ENCODE data around the gene FYN. TPM values are rescaled to one million over a fixed set of nuclear protein-coding genes. Genes with fewer than 3 reads are reported as not detected.

The FYN gene
- total RNA-seq, 1 donor from 2014 or later, result 130 TPM

DNA sequence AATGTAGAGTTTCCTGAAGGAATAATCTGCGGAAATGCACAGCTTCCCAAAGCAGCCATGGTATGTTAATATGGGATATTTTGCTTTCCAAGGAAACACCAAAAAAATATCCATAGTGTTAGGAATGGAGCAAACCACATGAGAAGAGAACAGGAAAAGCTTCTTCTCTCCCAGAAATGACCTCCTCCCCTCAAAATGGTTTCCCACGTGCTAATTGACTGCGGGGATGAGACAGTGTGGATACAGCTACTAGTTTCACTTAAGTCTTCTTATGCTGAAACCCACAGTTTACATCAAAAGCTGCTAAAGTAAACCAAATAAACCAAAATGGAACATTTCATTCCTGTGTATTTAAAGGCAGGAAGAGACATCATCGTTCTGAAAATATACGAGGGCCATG is 69.4 kb downstream of the FYN start:
- TF ChIP-seq, protein P1, sequence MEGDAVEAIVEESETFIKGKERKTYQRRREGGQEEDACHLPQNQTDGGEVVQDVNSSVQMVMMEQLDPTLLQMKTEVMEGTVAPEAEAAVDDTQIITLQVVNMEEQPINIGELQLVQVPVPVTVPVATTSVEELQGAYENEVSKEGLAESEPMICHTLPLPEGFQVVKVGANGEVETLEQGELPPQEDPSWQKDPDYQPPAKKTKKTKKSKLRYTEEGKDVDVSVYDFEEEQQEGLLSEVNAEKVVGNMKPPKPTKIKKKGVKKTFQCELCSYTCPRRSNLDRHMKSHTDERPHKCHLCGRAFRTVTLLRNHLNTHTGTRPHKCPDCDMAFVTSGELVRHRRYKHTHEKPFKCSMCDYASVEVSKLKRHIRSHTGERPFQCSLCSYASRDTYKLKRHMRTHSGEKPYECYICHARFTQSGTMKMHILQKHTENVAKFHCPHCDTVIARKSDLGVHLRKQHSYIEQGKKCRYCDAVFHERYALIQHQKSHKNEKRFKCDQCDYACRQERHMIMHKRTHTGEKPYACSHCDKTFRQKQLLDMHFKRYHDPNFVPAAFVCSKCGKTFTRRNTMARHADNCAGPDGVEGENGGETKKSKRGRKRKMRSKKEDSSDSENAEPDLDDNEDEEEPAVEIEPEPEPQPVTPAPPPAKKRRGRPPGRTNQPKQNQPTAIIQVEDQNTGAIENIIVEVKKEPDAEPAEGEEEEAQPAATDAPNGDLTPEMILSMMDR (IDR thresholded peaks at IDR 0.05), result no peak
- TF ChIP-seq POLR2AphosphoS5 (IDR thresholded peaks at IDR 0.05; ENCODE audit: insufficient read depth in 1 of 2, low read depth in 1 of 2) (no peak), POLR2A (IDR thresholded peaks at IDR 0.05) (no peak)
- no peaks in the 10 kb centered on the region for H3K27me3 ChIP-seq
- no peaks in the 10 kb centered on the region for H3K9me3 ChIP-seq
- H3K4me3 ChIP-seq, result no peak overlapping the region
- intact Hi-C loops (cut with DNase I), result no loop called here
- H3K36me3 ChIP-seq, result no peaks in the 10 kb centered on the region
- DNase-seq (ENCODE audit: extremely low spot score in 2 of 2), result no peak
- peak overlapping the region; percentile 70 for H3K27ac ChIP-seq
- H3K4me1 ChIP-seq, result peaks cover 39% of the 10 kb centered on the region

- peaks cover 42% of the 10 kb centered on the region for H3K4me1 ChIP-seq
- TF ChIP-seq POLR2AphosphoS5 (IDR thresholded peaks at IDR 0.05; ENCODE audit: insufficient read depth in 1 of 2, low read depth in 1 of 2), result no peak
- TF ChIP-seq, protein P1 (IDR thresholded peaks at IDR 0.05), result no peak
- TF ChIP-seq POLR2A (IDR thresholded peaks at IDR 0.05), result no peak
- no peaks in the 10 kb centered on the region for H3K9me3 ChIP-seq
- no peak overlapping the region for H3K4me3 ChIP-seq
- intact Hi-C loops (cut with DNase I), result no loop called here
- no peaks in the 10 kb centered on the region for H3K27me3 ChIP-seq
- peak overlapping the region; percentile 70 for H3K27ac ChIP-seq
- no peak for DNase-seq (ENCODE audit: extremely low spot score in 2 of 2)
- no peaks in the 10 kb centered on the region for H3K36me3 ChIP-seq
These were observed 69.9 kb downstream of the FYN start for GRCh38 chr6:111803371-111803770.

GRCh38 chr6:111802720-111803330 is 70.4 kb downstream of the FYN start:
- intact Hi-C loops (cut with DNase I), result no loop called here
- no peak overlapping the region for H3K4me3 ChIP-seq
- H3K27me3 ChIP-seq, result no peaks in the 10 kb centered on the region
- no peaks in the 10 kb centered on the region for H3K9me3 ChIP-seq
- DNase-seq (ENCODE audit: extremely low spot score in 2 of 2), result no peak
- no peak overlapping the region for H3K27ac ChIP-seq
- peaks cover 44% of the 10 kb centered on the region for H3K4me1 ChIP-seq
- no peaks in the 10 kb centered on the region for H3K36me3 ChIP-seq
- TF ChIP-seq, protein P1 (IDR thresholded peaks at IDR 0.05), result no peak
- no peak for TF ChIP-seq POLR2A (IDR thresholded peaks at IDR 0.05)

- H3K4me1 ChIP-seq, result peaks cover 44% of the 10 kb centered on the region
- H3K27ac ChIP-seq, result no peak overlapping the region
- intact Hi-C loops (cut with DNase I), result no loop called here
- DNase-seq (ENCODE audit: extremely low spot score in 2 of 2), result no peak
- H3K4me3 ChIP-seq, result no peak overlapping the region
- no peaks in the 10 kb centered on the region for H3K36me3 ChIP-seq
- no peaks in the 10 kb centered on the region for H3K9me3 ChIP-seq
- TF ChIP-seq POLR2AphosphoS5 (IDR thresholded peaks at IDR 0.05; ENCODE audit: insufficient read depth in 1 of 2, low read depth in 1 of 2), result no peak
- TF ChIP-seq POLR2A (IDR thresholded peaks at IDR 0.05), result no peak
- TF ChIP-seq, protein P1 (IDR thresholded peaks at IDR 0.05), result no peak
- H3K27me3 ChIP-seq, result no peaks in the 10 kb centered on the region
These were observed 71.2 kb downstream of the FYN start for GRCh38 chr6:111802015-111802414.

DNA sequence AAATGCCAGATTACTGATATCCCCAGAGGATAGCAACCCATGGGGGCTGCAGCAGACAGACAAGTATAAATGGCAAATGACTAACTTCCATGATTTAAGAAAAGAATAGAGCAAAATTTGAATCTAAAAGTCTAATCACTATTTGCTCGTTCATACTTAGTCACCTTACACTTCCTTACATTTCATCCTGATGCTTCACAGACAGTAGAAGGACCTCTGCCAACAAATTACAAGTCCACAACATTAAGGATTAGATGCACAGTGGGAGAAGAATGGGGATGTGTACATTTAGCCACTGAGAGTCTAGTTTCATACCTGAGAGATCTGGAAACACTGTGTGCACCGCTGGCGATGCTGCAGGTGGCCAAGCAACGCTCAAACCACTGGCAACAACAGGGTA is 72.4 kb downstream of the FYN start:
- Histone ChIP-seq H3K4me1 (peaks cover 40% of the 10 kb centered on the region), H3K36me3 (no peaks in the 10 kb centered on the region), H3K27me3 (no peaks in the 10 kb centered on the region), H3K27ac (peak overlapping the region; percentile 48), H3K9me3 (no peaks in the 10 kb centered on the region), H3K4me3 (no peak overlapping the region)
- TF ChIP-seq, protein P1 (IDR thresholded peaks at IDR 0.05), result no peak
- no peak for TF ChIP-seq POLR2AphosphoS5 (IDR thresholded peaks at IDR 0.05; ENCODE audit: insufficient read depth in 1 of 2, low read depth in 1 of 2)
- no peak for TF ChIP-seq POLR2A (IDR thresholded peaks at IDR 0.05)
- intact Hi-C loops (cut with DNase I), result no loop called here
- no peak for DNase-seq (ENCODE audit: extremely low spot score in 2 of 2)

Measured in vagina (tissue), 2 donors.